PC-3 (cell line): ENCODE data around the gene VIPR2. TPM values are rescaled to one million over a fixed set of nuclear protein-coding genes. Genes with fewer than 3 reads are reported as not detected.

Experiments
- ATAC-seq: fragments of 200-7000 bp; cut with Tn5 transposase; 2 replicates; pipeline ENCODE4 v1.9.1; 2020; ENCODE audit warnings: mild to moderate bottlenecking, moderate library complexity
- BruUV-seq: library from RNA; stranded (reverse); fragments of 400-500 nt; replicated peaks from 2 replicates; lab custom pipeline; 2021; lab: Mats Ljungman, UMichigan
- CTCF ChIA-PET: fragments of 300-600 bp; sonication (Branson Sonifier 250); formaldehyde crosslinking; loops from one replicate; lab custom pipeline; 2022; ENCODE audit warnings: antibody characterized with exemption; lab: Charles Lee
- POLR2A ChIA-PET: fragments of 300-600 bp; sonication (Branson Sonifier 250); formaldehyde crosslinking; loops from one replicate; lab custom pipeline; 2022; ENCODE audit warnings: antibody characterized with exemption; ENCODE audit not compliant: unreplicated experiment; lab: Charles Lee
- DNase-seq: peaks from one replicate; pipeline ENCODE4 v3.0.0-alpha.2; 2015
- H2AFZ ChIP-seq: fragments of 300-600 bp; sonication (generic); 2 replicates; pipeline ENCODE4 v1.6.0; 2016; ENCODE audit warnings: antibody characterized with exemption, low read length
- H3F3A ChIP-seq: fragments of 300-600 bp; sonication (generic); one replicate; pipeline ENCODE4 v1.6.0; 2017; ENCODE audit warnings: antibody characterized with exemption, low read length, control low read depth, mild to moderate bottlenecking; ENCODE audit not compliant: unreplicated experiment
- H3K27ac ChIP-seq: fragments of 300-600 bp; sonication (generic); 2 replicates; pipeline ENCODE4 v1.5.1; 2016; ENCODE audit warnings: mild to moderate bottlenecking, low read length
- H3K27me3 ChIP-seq: fragments of 300-600 bp; sonication (generic); 2 replicates; pipeline ENCODE4 v1.6.1; 2016; ENCODE audit warnings: low read length, mixed read lengths
- H3K36me3 ChIP-seq: fragments of 300-600 bp; sonication (generic); 2 replicates; pipeline ENCODE4 v1.6.1; 2016; ENCODE audit warnings: low read depth, mixed run types, low read length, mixed read lengths
- H3K4me1 ChIP-seq: fragments of 300-600 bp; sonication (generic); 2 replicates; pipeline ENCODE4 v1.5.1; 2016; ENCODE audit warnings: low read length; ENCODE audit not compliant: insufficient read depth
- H3K4me2 ChIP-seq: fragments of 300-600 bp; sonication (generic); 2 replicates; pipeline ENCODE4 v1.6.0; 2016; ENCODE audit warnings: low read length
- H3K4me3 ChIP-seq: fragments of 300-600 bp; sonication (generic); 2 replicates; pipeline ENCODE4 v1.5.1; 2016; ENCODE audit warnings: mild to moderate bottlenecking, low read length, mixed read lengths
- H3K79me2 ChIP-seq: fragments of 300-600 bp; sonication (generic); 2 replicates; pipeline ENCODE4 v1.6.1; 2017; ENCODE audit warnings: low read length, mixed read lengths
- H3K9ac ChIP-seq: fragments of 300-600 bp; sonication (generic); 2 replicates; pipeline ENCODE4 v1.6.0; 2016; ENCODE audit warnings: mild to moderate bottlenecking, low read length
- H3K9me2 ChIP-seq: fragments of 300-600 bp; sonication (generic); replicated peaks from 2 replicates; pipeline ENCODE4 v1.6.1; 2016; ENCODE audit warnings: mixed run types, low read length, mixed read lengths
- H3K9me3 ChIP-seq: fragments of 300-600 bp; sonication (generic); 2 replicates; pipeline ENCODE4 v1.6.1; 2016; ENCODE audit warnings: low read length, mixed read lengths
- H4K20me1 ChIP-seq: fragments of 300-600 bp; sonication (generic); 2 replicates; pipeline ENCODE4 v1.6.1; 2016; ENCODE audit warnings: low read length, mixed read lengths
- EZH2 ChIP-seq: fragments of 300-600 bp; sonication (generic); IDR thresholded peaks from one replicate; pipeline ENCODE4 v1.6.1; 2017; ENCODE audit warnings: antibody characterized with exemption, mild to moderate bottlenecking, low read length; ENCODE audit not compliant: unreplicated experiment
- EZH2phosphoT487 ChIP-seq: fragments of 300-600 bp; sonication (generic); IDR thresholded peaks from 2 replicates; pipeline ENCODE4 v1.6.1; 2018; ENCODE audit warnings: mild to moderate bottlenecking, antibody characterized with exemption, low read length, borderline replicate concordance
- intact Hi-C: fragments of 100-400 bp; cut with micrococcal nuclease; formaldehyde crosslinking; loops from 2 replicates; pipeline ENCODE4 v1.9.0; 2023
- total RNA-seq: library from RNA; depleted of rRNA; stranded (reverse); fragments of >200 nt; gene quantifications from 2 replicates; pipeline ENCODE4 v1.2.3, GENCODE V29; 2014
- TF ChIP-seq, protein P1 (sequence below): fragments of 300-600 bp; sonication (generic); conservative IDR thresholded peaks from 2 replicates; pipeline ENCODE4 v1.5.1; 2017; ENCODE audit warnings: antibody characterized with exemption, low read depth, mild to moderate bottlenecking, low read length

VIPR2 gene
- total RNA-seq, 1 experiment from 2014 or later, result not detected

DNA sequence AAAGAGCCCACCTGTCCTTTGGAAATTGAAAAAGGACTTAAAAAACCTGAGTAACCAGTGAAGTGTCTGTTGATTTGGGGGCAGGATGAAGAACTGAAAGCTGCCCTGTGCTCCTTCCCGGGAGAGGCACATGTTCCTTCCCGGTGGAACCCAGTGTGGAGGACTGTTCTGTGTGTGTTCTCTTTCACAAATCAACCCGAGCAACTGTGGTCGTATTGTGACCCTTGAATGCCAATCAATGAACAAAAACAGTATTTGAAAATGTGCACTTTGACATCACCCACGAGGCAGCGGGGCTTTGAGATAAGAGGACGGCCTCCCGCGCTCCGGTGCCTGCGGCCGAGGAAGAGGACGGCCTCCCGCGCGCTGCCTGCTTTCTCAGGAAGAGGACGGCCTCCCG, 139.0 kb downstream of the VIPR2 start:
- Histone ChIP-seq H3K27ac (no peak overlapping the region), H3K9me3 (no peaks in the 10 kb centered on the region), H3K79me2 (no peaks in the 10 kb centered on the region), H3K4me2 (no peak overlapping the region), H3K4me3 (no peak overlapping the region), H3K9ac (no peak overlapping the region), H3F3A (no peaks in the 10 kb centered on the region), H3K9me2 (no peaks in the 10 kb centered on the region), H3K36me3 (no peaks in the 10 kb centered on the region), H3K27me3 (peaks cover 9% of the 10 kb centered on the region; the same call in 1 of the 2 replicates), H2AFZ (no peak overlapping the region), H4K20me1 (no peaks in the 10 kb centered on the region), H3K4me1 (no peaks in the 10 kb centered on the region)
- ChIA-PET POLR2A (no interaction called here), CTCF (no interaction called here)
- no peak for ATAC-seq
- no peak for DNase-seq
- no peak for TF ChIP-seq EZH2phosphoT487
- TF ChIP-seq, protein P1, sequence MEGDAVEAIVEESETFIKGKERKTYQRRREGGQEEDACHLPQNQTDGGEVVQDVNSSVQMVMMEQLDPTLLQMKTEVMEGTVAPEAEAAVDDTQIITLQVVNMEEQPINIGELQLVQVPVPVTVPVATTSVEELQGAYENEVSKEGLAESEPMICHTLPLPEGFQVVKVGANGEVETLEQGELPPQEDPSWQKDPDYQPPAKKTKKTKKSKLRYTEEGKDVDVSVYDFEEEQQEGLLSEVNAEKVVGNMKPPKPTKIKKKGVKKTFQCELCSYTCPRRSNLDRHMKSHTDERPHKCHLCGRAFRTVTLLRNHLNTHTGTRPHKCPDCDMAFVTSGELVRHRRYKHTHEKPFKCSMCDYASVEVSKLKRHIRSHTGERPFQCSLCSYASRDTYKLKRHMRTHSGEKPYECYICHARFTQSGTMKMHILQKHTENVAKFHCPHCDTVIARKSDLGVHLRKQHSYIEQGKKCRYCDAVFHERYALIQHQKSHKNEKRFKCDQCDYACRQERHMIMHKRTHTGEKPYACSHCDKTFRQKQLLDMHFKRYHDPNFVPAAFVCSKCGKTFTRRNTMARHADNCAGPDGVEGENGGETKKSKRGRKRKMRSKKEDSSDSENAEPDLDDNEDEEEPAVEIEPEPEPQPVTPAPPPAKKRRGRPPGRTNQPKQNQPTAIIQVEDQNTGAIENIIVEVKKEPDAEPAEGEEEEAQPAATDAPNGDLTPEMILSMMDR, result no peak
- no peak for TF ChIP-seq EZH2
- intact Hi-C loops, result no loop called here
- BruUV-seq, result no TSS peak

DNA sequence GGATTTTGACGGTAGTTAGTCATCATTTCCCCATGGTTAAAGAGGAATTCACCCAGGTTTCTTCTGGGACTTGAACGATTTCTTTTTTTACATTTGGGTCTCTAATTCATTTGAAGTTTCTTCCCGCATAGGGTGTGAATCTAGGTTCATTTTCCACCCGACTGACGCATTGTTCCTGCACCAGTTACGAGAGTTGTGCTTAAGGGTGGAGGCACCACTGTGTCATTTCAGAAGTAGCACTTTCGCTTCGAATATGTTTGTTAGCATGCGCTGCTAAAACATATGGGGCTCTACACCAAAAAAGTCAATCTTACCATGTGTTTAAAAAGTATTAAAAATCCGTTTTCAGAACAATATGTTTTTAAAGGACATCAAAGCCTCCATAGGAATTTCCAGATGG, 140.3 kb downstream of the VIPR2 start:
- DNase-seq (no peak), ATAC-seq (no peak)
- no TSS peak for BruUV-seq
- Histone ChIP-seq H3K36me3 (no peaks in the 10 kb centered on the region), H4K20me1 (no peaks in the 10 kb centered on the region), H3K9me3 (no peaks in the 10 kb centered on the region), H3K27ac (no peak overlapping the region), H3K27me3 (peaks cover 9% of the 10 kb centered on the region; the same call in 1 of the 2 replicates), H3F3A (no peaks in the 10 kb centered on the region), H3K4me1 (no peaks in the 10 kb centered on the region), H3K4me3 (no peak overlapping the region), H2AFZ (no peak overlapping the region), H3K4me2 (no peak overlapping the region), H3K79me2 (no peaks in the 10 kb centered on the region), H3K9ac (no peak overlapping the region), H3K9me2 (no peaks in the 10 kb centered on the region)
- ChIA-PET CTCF (no interaction called here), POLR2A (no interaction called here)
- intact Hi-C loops, result no loop called here
- TF ChIP-seq EZH2, result no peak
- no peak for TF ChIP-seq EZH2phosphoT487
- TF ChIP-seq, protein P1, result no peak

DNA sequence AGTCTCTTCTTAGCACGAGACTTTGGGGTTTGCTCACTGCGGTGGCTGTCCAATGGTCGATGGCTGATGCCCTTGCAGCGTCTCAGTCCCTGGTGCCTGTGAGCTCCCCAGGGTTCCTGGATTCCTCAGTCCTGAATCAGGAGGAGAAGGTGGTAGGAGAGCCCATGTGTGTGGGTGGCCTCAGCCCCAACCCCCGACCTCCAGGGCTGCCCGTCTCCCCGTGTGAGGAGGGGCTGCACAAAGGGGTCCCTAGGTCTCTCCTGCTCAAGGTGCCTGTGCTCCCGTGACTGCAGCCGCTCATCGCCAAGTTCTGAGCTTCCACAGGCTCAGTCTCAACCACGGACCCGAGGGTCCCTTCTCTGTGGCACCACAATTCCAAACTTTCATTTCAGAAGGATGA, 142.9 kb downstream of the VIPR2 start:
- Histone ChIP-seq H3F3A (no peaks in the 10 kb centered on the region), H3K9me3 (no peaks in the 10 kb centered on the region), H3K4me1 (no peaks in the 10 kb centered on the region), H3K79me2 (no peaks in the 10 kb centered on the region), H2AFZ (no peak overlapping the region), H3K27me3 (no peaks in the 10 kb centered on the region), H4K20me1 (no peaks in the 10 kb centered on the region), H3K4me2 (no peak overlapping the region), H3K9ac (no peak overlapping the region), H3K9me2 (no peaks in the 10 kb centered on the region), H3K27ac (no peak overlapping the region), H3K36me3 (no peaks in the 10 kb centered on the region), H3K4me3 (no peak overlapping the region)
- ATAC-seq (no peak), DNase-seq (no peak)
- POLR2A ChIA-PET, result no interaction called here
- TF ChIP-seq EZH2phosphoT487 (no peak), EZH2 (no peak)
- TF ChIP-seq, protein P1, result no peak
- CTCF ChIA-PET, result interaction anchor here (0.5 kb wide), 1 partner anchor 216 kb away, joined by 3 read pairs; no protein-coding TSS in a partner anchor
- BruUV-seq, result no TSS peak
- intact Hi-C loops, result no loop called here
